ENCODE measurements around the gene FIGLA. TPM values are rescaled to one million over a fixed set of nuclear protein-coding genes. Genes with fewer than 3 reads are reported as not detected.

FIGLA gene
- total RNA-seq, 1 donor from 2014 or later: not detected

GRCh38 chr2:70828914-70829824 lies 38.7 kb upstream of the FIGLA start:
- Mint-ChIP-seq H3K27ac (no peak overlapping the region), H3K4me3 (no peak overlapping the region), H3K4me1 (peaks cover 4% of the 10 kb centered on the region), H3K36me3 (no peaks in the 10 kb centered on the region), H3K27me3 (ENCODE audit: low read depth) (peaks cover 69% of the 10 kb centered on the region), H3K9me3 (no peaks in the 10 kb centered on the region)
- no peak for TF ChIP-seq CTCF (IDR thresholded peaks at IDR 0.05; ENCODE audit: unreplicated experiment)
- no peak for DNase-seq (ENCODE audit: low spot score in 2 of 2, unreplicated experiment in 2 of 2)

GRCh38 chr2:70828115-70828514 lies 37.7 kb upstream of the FIGLA start:
- Mint-ChIP-seq H3K9me3 (no peaks in the 10 kb centered on the region), H3K4me3 (no peak overlapping the region), H3K4me1 (peaks cover 4% of the 10 kb centered on the region), H3K36me3 (no peaks in the 10 kb centered on the region), H3K27me3 (ENCODE audit: low read depth) (peaks cover 69% of the 10 kb centered on the region), H3K27ac (no peak overlapping the region)
- TF ChIP-seq CTCF (IDR thresholded peaks at IDR 0.05; ENCODE audit: unreplicated experiment): no peak
- DNase-seq (ENCODE audit: low spot score in 2 of 2, unreplicated experiment in 2 of 2): no peak

- Mint-ChIP-seq H3K27ac (no peak overlapping the region), H3K9me3 (no peaks in the 10 kb centered on the region), H3K27me3 (ENCODE audit: low read depth) (peaks cover 73% of the 10 kb centered on the region), H3K4me3 (no peak overlapping the region), H3K4me1 (peaks cover 4% of the 10 kb centered on the region), H3K36me3 (no peaks in the 10 kb centered on the region)
- no peak for DNase-seq (ENCODE audit: low spot score in 2 of 2, unreplicated experiment in 2 of 2)
- TF ChIP-seq CTCF (IDR thresholded peaks at IDR 0.05; ENCODE audit: unreplicated experiment): no peak
Measured at GRCh38 chr2:70827388-70827787, 36.9 kb upstream of the FIGLA start.

- peaks cover 4% of the 10 kb centered on the region for H3K4me1 Mint-ChIP-seq
- no peak overlapping the region for H3K27ac Mint-ChIP-seq
- H3K4me3 Mint-ChIP-seq: no peak overlapping the region
- peaks cover 74% of the 10 kb centered on the region for H3K27me3 Mint-ChIP-seq (ENCODE audit: low read depth)
- no peak for TF ChIP-seq CTCF (IDR thresholded peaks at IDR 0.05; ENCODE audit: unreplicated experiment)
- no peak for DNase-seq (ENCODE audit: low spot score in 2 of 2, unreplicated experiment in 2 of 2)
- H3K9me3 Mint-ChIP-seq: no peaks in the 10 kb centered on the region
- no peaks in the 10 kb centered on the region for H3K36me3 Mint-ChIP-seq
Measured at GRCh38 chr2:70826696-70827350, 36.4 kb upstream of the FIGLA start.

GRCh38 chr2:70823249-70823648 lies 32.8 kb upstream of the FIGLA start:
- H3K27ac Mint-ChIP-seq: no peak overlapping the region
- TF ChIP-seq CTCF (IDR thresholded peaks at IDR 0.05; ENCODE audit: unreplicated experiment): no peak
- H3K4me3 Mint-ChIP-seq: no peak overlapping the region
- peaks cover 4% of the 10 kb centered on the region for H3K4me1 Mint-ChIP-seq
- DNase-seq (ENCODE audit: low spot score in 2 of 2, unreplicated experiment in 2 of 2): no peak
- no peaks in the 10 kb centered on the region for H3K36me3 Mint-ChIP-seq
- H3K27me3 Mint-ChIP-seq (ENCODE audit: low read depth): peaks cover 69% of the 10 kb centered on the region
- no peaks in the 10 kb centered on the region for H3K9me3 Mint-ChIP-seq

Data from mesothelial cell of epicardium (in vitro differentiated cells).